GM21723 (cell line): Measurements from ENCODE around the gene LRRC45.

Experiments
- ATAC-seq: cut with Tn5 transposase; IDR thresholded peaks from one replicate; pipeline ENCODE4 v1.9.1; 2021; ENCODE audit warnings: mild to moderate bottlenecking, moderate library complexity; ENCODE audit not compliant: unreplicated experiment

Gene LRRC45

GRCh38 chr17:81993729-81994592 is 29.1 kb upstream of the LRRC45 start:
- no peak for ATAC-seq

- no peak for ATAC-seq
These were observed 28.3 kb upstream of the LRRC45 start for GRCh38 chr17:81994593-81995462.

GRCh38 chr17:81995463-81996231 is 27.5 kb upstream of the LRRC45 start:
- no peak for ATAC-seq

- ATAC-seq = no peak
These were observed 26.8 kb upstream of the LRRC45 start for GRCh38 chr17:81996232-81996756.

GRCh38 chr17:81996757-81997441 is 26.2 kb upstream of the LRRC45 start:
- no peak for ATAC-seq

- ATAC-seq = no peak
These were observed 24.9 kb upstream of the LRRC45 start for GRCh38 chr17:81998212-81998611.

- ATAC-seq = no peak
These were observed 24.2 kb upstream of the LRRC45 start for GRCh38 chr17:81998691-81999438.

- no peak for ATAC-seq
These were observed 23.5 kb upstream of the LRRC45 start for GRCh38 chr17:81999587-81999975.

- no peak for ATAC-seq
These were observed 22.9 kb upstream of the LRRC45 start for GRCh38 chr17:81999976-82000802.

- ATAC-seq = no peak
These were observed 22.1 kb upstream of the LRRC45 start for GRCh38 chr17:82000803-82001570.

- no peak for ATAC-seq
These were observed 21.5 kb upstream of the LRRC45 start for GRCh38 chr17:82001571-82002056.

GRCh38 chr17:82003411-82004381 is 19.4 kb upstream of the LRRC45 start:
- no peak for ATAC-seq

- ATAC-seq = no peak
These were observed 18.3 kb upstream of the LRRC45 start for GRCh38 chr17:82004517-82005455.

- no peak for ATAC-seq
These were observed 17.3 kb upstream of the LRRC45 start for GRCh38 chr17:82005701-82006348.
